ENCODE results near the gene MCOLN1. TPM values are rescaled to one million over a fixed set of nuclear protein-coding genes. Genes with fewer than 3 reads are reported as not detected.

The MCOLN1 gene
- total and polyA plus RNA-seq, 9 of the 15 experiments (the other 6 are each of a cell fraction or from before 2014, with no cell fraction given), result 0.25 to 15.4 (median 7.1) TPM

DNA sequence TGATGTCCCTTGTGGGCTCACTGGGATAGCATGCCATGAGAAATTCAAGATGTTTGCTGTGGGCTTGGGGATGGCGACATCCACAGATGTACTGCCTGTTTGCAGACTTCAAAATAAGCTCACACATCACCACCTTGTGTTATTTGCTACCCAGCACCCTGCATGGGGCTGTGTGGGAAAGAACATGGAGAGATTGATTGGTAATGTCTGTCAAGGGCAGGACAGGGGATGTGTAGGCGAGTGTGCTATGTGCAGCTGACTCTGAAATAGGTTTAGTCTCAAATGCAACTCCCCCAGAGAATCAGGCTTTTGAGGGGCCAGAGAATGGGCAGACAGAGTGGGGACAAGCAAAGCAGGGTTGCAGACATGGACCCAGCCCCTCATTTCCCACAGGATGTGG, 37.8 kb downstream of the MCOLN1 start:
- Histone ChIP-seq H3K9me1 (ENCODE audit: control insufficient read depth, insufficient read depth, low read length) (no peaks in the 10 kb centered on the region), H3K4me2 (ENCODE audit: insufficient read depth, low read length) (no peak overlapping the region), H4K20me1 (replicated peaks; ENCODE audit: control insufficient read depth, insufficient read depth, low read length) (peaks cover 3% of the 10 kb centered on the region), H3K79me2 (ENCODE audit: control insufficient read depth, insufficient read depth, low read length) (no peaks in the 10 kb centered on the region), H3K27me3 (ENCODE audit: control insufficient read depth in 2 of 2, insufficient read depth in 2 of 2, low read length in 2 of 2) (no peaks in the 10 kb centered on the region; a peak in 1 of 5 replicates), H3K27ac (ENCODE audit: extremely low read depth, low read depth, low read length) (no peak overlapping the region), H3K9me3 (replicated peaks; ENCODE audit: control insufficient read depth, insufficient read depth, low read depth, low read length) (no peaks in the 10 kb centered on the region), H3K9ac (ENCODE audit: insufficient read depth in 1 of 2, low read depth in 2 of 2, low read length in 2 of 2) (no peak overlapping the region), H2AFZ (ENCODE audit: low read depth, low read length) (no peak overlapping the region), H3K4me1 (replicated peaks in 1 of 2; ENCODE audit: control insufficient read depth in 2 of 2, insufficient read depth in 2 of 2, low read length in 2 of 2) (peaks cover 0 to 14% of the 10 kb centered on the region in 2 experiments; a peak in 2 of 5 replicates), H3K4me3 (no peak overlapping the region), H3K36me3 (ENCODE audit: control insufficient read depth, insufficient read depth, low read length) (peaks cover 13% of the 10 kb centered on the region; the same call in 1 of the 3 replicates)
- FAIRE-seq (no peak), DNase-seq (ENCODE audit: extremely low read depth in 1 of 4, low spot score in 3 of 4) (no peak), ATAC-seq (no peak)
- in situ Hi-C loops (cut with MboI) (no loop called here), intact Hi-C loops (cut with micrococcal nuclease) (no loop called here)
- TF ChIP-seq, protein P1, sequence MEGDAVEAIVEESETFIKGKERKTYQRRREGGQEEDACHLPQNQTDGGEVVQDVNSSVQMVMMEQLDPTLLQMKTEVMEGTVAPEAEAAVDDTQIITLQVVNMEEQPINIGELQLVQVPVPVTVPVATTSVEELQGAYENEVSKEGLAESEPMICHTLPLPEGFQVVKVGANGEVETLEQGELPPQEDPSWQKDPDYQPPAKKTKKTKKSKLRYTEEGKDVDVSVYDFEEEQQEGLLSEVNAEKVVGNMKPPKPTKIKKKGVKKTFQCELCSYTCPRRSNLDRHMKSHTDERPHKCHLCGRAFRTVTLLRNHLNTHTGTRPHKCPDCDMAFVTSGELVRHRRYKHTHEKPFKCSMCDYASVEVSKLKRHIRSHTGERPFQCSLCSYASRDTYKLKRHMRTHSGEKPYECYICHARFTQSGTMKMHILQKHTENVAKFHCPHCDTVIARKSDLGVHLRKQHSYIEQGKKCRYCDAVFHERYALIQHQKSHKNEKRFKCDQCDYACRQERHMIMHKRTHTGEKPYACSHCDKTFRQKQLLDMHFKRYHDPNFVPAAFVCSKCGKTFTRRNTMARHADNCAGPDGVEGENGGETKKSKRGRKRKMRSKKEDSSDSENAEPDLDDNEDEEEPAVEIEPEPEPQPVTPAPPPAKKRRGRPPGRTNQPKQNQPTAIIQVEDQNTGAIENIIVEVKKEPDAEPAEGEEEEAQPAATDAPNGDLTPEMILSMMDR (IDR thresholded peaks at IDR 0.05 in 2 of 3, conservative IDR thresholded peaks at IDR 0.05 in 1 of 3; ENCODE audit: insufficient read depth in 2 of 3, low read depth in 1 of 3, low read length in 3 of 3), result 0 out of 6 replicates have a peak, but pooled peaks of 1 of the 3 experiments have one; percentile 2
- TF ChIP-seq RB1 (IDR thresholded peaks at IDR 0.05; ENCODE audit: low read depth) (no peak), ZNF384 (IDR thresholded peaks at IDR 0.05; ENCODE audit: low read depth, low read length) (no peak), ZBTB17 (CRISPR knock-in tag; IDR thresholded peaks at IDR 0.05) (peak; percentile 97), HLTF (IDR thresholded peaks at IDR 0.05) (peak; percentile 79; the same call in 1 of the 2 replicates), REST (IDR thresholded peaks at IDR 0.05; ENCODE audit: borderline replicate concordance) (peak; percentile 11; the same call in 1 of the 2 replicates), REST (CRISPR knock-in tag; IDR thresholded peaks at IDR 0.05; ENCODE audit: low read depth) (no peak), ZNF23 (CRISPR knock-in tag; IDR thresholded peaks at IDR 0.05) (peak; percentile 99), SRSF9 (IDR thresholded peaks at IDR 0.05; ENCODE audit: borderline replicate concordance, low read depth, low read length) (no peak), NFIX (CRISPR knock-in tag; IDR thresholded peaks at IDR 0.05; ENCODE audit: low read depth) (no peak)
- TF ChIP-seq, protein P2, sequence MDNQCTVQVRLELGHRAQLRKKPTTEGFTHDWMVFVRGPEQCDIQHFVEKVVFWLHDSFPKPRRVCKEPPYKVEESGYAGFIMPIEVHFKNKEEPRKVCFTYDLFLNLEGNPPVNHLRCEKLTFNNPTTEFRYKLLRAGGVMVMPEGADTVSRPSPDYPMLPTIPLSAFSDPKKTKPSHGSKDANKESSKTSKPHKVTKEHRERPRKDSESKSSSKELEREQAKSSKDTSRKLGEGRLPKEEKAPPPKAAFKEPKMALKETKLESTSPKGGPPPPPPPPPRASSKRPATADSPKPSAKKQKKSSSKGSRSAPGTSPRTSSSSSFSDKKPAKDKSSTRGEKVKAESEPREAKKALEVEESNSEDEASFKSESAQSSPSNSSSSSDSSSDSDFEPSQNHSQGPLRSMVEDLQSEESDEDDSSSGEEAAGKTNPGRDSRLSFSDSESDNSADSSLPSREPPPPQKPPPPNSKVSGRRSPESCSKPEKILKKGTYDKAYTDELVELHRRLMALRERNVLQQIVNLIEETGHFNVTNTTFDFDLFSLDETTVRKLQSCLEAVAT (IDR thresholded peaks at IDR 0.05), result peak in 1 of 2 experiments; percentile 86; a peak in 2 of 4 replicates
- ChIA-PET POLR2A (no interaction called here), CTCF (ENCODE audit: low intra/inter-chr PET ratio) (no interaction called here)
- no TSS peak for BruUV-seq (replicated peaks)
- WGBS (ENCODE audit: insufficient coverage, low coverage, missing lambda C conversion rate), result 0% methylated on average over 2 of the region's 2 CpGs

Measured in K562 (cell line).